ENCODE data around the gene HS3ST5.

DNA sequence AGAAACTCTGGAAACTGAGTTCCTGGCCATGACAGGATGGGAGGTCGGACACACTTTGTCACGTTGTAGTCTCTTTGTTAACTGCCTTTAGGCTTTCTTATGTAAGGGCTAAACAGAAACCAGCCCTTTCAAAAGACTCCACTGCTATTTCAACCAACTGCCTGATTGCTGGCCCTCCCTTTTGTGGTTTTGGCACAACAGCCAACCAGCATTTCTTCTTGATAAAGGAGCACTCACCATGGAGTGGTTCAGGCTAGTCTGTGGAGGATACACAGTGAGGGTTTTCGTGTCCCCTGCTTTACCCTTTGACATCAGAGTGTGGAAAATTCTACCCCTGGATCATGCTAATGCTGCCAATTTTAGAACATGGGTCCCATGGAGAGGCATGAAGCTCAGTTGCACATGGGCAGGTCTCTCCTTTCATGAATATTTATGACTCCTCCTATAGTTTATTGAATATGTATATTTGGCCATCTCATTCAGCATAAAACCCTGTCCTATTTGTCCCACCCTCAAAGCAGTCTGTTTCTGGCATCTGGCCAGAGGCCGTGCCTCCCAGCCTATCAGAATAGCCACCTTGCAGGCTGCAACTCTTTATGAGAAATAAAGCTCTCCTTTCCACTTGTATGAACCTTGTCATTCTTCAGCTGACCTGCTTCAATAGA, 148.3 kb downstream of the HS3ST5 start:
- TF ChIP-seq, protein P1, sequence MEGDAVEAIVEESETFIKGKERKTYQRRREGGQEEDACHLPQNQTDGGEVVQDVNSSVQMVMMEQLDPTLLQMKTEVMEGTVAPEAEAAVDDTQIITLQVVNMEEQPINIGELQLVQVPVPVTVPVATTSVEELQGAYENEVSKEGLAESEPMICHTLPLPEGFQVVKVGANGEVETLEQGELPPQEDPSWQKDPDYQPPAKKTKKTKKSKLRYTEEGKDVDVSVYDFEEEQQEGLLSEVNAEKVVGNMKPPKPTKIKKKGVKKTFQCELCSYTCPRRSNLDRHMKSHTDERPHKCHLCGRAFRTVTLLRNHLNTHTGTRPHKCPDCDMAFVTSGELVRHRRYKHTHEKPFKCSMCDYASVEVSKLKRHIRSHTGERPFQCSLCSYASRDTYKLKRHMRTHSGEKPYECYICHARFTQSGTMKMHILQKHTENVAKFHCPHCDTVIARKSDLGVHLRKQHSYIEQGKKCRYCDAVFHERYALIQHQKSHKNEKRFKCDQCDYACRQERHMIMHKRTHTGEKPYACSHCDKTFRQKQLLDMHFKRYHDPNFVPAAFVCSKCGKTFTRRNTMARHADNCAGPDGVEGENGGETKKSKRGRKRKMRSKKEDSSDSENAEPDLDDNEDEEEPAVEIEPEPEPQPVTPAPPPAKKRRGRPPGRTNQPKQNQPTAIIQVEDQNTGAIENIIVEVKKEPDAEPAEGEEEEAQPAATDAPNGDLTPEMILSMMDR (IDR thresholded peaks at IDR 0.05) = no peak
- no peak for TF ChIP-seq ZFX (IDR thresholded peaks at IDR 0.05; ENCODE audit: borderline replicate concordance)
